ENCODE data around the gene MAL. TPM values are rescaled to one million over a fixed set of nuclear protein-coding genes. Genes with fewer than 3 reads are reported as not detected.

Gene MAL
- total RNA-seq, 1 experiment from 2014 or later: not detected

DNA sequence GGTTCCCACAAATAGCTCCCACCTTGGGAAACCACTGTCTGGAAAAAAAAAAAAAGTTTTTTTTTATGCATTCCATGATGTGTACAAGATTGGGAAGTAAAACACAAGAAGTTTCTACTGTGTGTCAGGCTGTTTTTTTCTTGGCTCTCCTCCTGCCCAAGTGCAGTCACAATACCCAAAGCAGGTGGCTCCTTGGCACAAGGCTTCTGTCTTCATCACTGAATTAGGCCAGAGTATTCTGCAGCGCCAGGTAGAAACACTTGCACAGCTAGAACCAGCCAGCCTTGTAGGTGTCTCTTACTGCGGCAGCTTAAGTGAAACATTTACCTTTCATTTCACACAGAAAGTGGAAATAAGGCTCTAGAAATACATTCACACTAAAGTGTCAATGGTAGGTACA lies 23.8 kb upstream of the MAL start:
- intact Hi-C loops (cut with micrococcal nuclease): no loop called here
- peaks cover 23% of the 10 kb centered on the region for H3K27me3 Mint-ChIP-seq (ENCODE audit: insufficient read depth, unreplicated experiment)
- H3K4me3 Mint-ChIP-seq (ENCODE audit: unreplicated experiment): no peak overlapping the region
- H3K4me1 Mint-ChIP-seq (ENCODE audit: insufficient read depth, unreplicated experiment): peaks cover 4% of the 10 kb centered on the region
- ChIA-PET POLR2A (no interaction called here), CTCF (interaction anchor here (1.2 to 1.3 kb wide), 2 partner anchors 15 to 21 kb away, joined by 4 to 7 read pairs; no protein-coding TSS in a partner anchor)
- H3K27ac Mint-ChIP-seq (ENCODE audit: low read depth, unreplicated experiment): no peak overlapping the region
- TF ChIP-seq, protein P1, sequence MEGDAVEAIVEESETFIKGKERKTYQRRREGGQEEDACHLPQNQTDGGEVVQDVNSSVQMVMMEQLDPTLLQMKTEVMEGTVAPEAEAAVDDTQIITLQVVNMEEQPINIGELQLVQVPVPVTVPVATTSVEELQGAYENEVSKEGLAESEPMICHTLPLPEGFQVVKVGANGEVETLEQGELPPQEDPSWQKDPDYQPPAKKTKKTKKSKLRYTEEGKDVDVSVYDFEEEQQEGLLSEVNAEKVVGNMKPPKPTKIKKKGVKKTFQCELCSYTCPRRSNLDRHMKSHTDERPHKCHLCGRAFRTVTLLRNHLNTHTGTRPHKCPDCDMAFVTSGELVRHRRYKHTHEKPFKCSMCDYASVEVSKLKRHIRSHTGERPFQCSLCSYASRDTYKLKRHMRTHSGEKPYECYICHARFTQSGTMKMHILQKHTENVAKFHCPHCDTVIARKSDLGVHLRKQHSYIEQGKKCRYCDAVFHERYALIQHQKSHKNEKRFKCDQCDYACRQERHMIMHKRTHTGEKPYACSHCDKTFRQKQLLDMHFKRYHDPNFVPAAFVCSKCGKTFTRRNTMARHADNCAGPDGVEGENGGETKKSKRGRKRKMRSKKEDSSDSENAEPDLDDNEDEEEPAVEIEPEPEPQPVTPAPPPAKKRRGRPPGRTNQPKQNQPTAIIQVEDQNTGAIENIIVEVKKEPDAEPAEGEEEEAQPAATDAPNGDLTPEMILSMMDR (IDR thresholded peaks at IDR 0.05; ENCODE audit: unreplicated experiment): no peak
- peaks cover 6% of the 10 kb centered on the region for H3K36me3 Mint-ChIP-seq (ENCODE audit: insufficient read depth, unreplicated experiment)
- BruUV-seq (replicated peaks): no TSS peak
- H3K9me3 Mint-ChIP-seq (ENCODE audit: unreplicated experiment): no peaks in the 10 kb centered on the region
- no peak for DNase-seq (ENCODE audit: unreplicated experiment)

DNA sequence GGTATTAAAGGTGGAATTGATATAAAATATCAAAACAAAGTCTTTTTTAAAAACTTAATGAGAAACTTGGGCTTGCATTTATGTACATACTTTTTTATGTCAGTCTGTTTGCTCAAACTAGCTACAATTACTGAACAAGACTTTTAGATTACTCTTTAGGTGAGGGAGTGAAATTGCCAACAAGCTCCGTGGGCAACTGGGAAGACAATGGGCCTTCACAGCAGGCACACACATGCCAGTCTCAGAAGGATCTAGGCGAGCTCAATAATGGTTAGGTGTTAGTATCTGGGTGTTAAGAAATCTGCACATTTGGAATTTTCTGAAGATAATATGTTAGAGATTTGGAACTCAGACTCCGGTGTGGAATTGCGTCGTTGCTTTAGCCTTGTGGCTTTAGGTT lies 23.0 kb upstream of the MAL start:
- Mint-ChIP-seq H3K27me3 (ENCODE audit: insufficient read depth, unreplicated experiment) (peaks cover 20% of the 10 kb centered on the region), H3K4me1 (ENCODE audit: insufficient read depth, unreplicated experiment) (peaks cover 4% of the 10 kb centered on the region), H3K27ac (ENCODE audit: low read depth, unreplicated experiment) (no peak overlapping the region), H3K36me3 (ENCODE audit: insufficient read depth, unreplicated experiment) (peaks cover 6% of the 10 kb centered on the region), H3K9me3 (ENCODE audit: unreplicated experiment) (no peaks in the 10 kb centered on the region), H3K4me3 (ENCODE audit: unreplicated experiment) (no peak overlapping the region)
- POLR2A ChIA-PET: interaction anchor here (0.6 kb wide), 1 partner anchor 16 kb away, joined by 3 read pairs; no protein-coding TSS in a partner anchor
- BruUV-seq (replicated peaks): no TSS peak
- CTCF ChIA-PET: interaction anchor here (1.1 to 1.8 kb wide), 2 partner anchors 16 to 21 kb away, joined by 4 to 9 read pairs; no protein-coding TSS in a partner anchor
- DNase-seq (ENCODE audit: unreplicated experiment): no peak
- intact Hi-C loops (cut with micrococcal nuclease): no loop called here
- TF ChIP-seq, protein P1 (IDR thresholded peaks at IDR 0.05; ENCODE audit: unreplicated experiment): no peak

DNA sequence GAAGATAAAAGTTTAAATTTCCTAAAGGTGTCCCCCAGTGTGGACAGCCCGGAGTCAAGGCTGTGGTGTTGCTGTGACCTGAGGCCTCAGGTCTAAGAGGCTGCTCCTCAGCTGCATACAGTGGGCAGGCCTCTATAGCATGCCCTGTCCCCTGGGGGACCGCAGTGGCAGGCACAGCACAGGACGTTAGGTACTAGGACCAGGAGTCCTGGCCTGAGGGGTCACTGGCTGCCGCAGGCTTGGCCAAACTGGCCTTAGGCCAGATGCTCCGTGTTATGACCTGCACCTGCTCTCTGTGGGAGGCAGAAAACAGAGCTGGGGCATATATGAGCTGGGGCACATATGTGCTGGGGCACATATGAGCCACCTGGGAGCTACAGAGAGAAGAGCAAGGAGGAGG lies 21.2 kb upstream of the MAL start:
- CTCF ChIA-PET: interaction anchor here (1.0 kb wide), 1 partner anchor 11 kb away, joined by 3 read pairs; no protein-coding TSS in a partner anchor
- no peaks in the 10 kb centered on the region for H3K9me3 Mint-ChIP-seq (ENCODE audit: unreplicated experiment)
- intact Hi-C loops (cut with micrococcal nuclease): no loop called here
- no peak overlapping the region for H3K4me3 Mint-ChIP-seq (ENCODE audit: unreplicated experiment)
- no TSS peak for BruUV-seq (replicated peaks)
- DNase-seq (ENCODE audit: unreplicated experiment): no peak
- peaks cover 4% of the 10 kb centered on the region for H3K4me1 Mint-ChIP-seq (ENCODE audit: insufficient read depth, unreplicated experiment)
- TF ChIP-seq, protein P1 (IDR thresholded peaks at IDR 0.05; ENCODE audit: unreplicated experiment): no peak
- H3K27ac Mint-ChIP-seq (ENCODE audit: low read depth, unreplicated experiment): no peak overlapping the region
- no peaks in the 10 kb centered on the region for H3K36me3 Mint-ChIP-seq (ENCODE audit: insufficient read depth, unreplicated experiment)
- H3K27me3 Mint-ChIP-seq (ENCODE audit: insufficient read depth, unreplicated experiment): peaks cover 23% of the 10 kb centered on the region
- POLR2A ChIA-PET: no interaction called here

DNA sequence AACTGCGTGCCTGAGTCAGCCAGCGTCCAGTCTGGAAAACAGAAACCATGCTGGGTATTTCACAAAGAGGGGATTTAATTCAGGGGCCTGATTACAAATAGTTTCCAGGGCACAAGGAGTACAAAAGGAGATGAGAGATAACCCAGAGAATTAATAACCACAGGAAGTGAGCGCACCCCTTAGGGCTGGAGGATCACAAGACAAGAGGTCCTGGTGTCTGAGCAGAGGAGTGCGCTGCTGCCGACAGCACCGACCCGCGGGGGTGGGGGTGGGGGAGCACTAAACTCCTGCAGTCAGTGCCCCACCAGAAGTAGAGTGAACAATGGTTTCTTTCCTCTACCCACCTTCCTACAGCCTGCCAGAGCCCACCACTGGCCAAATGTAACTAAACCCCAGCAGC lies 20.8 kb upstream of the MAL start:
- no peak for DNase-seq (ENCODE audit: unreplicated experiment)
- Mint-ChIP-seq H3K9me3 (ENCODE audit: unreplicated experiment) (no peaks in the 10 kb centered on the region), H3K4me3 (ENCODE audit: unreplicated experiment) (no peak overlapping the region), H3K36me3 (ENCODE audit: insufficient read depth, unreplicated experiment) (no peaks in the 10 kb centered on the region), H3K27ac (ENCODE audit: low read depth, unreplicated experiment) (no peak overlapping the region), H3K4me1 (ENCODE audit: insufficient read depth, unreplicated experiment) (peaks cover 4% of the 10 kb centered on the region), H3K27me3 (ENCODE audit: insufficient read depth, unreplicated experiment) (peaks cover 23% of the 10 kb centered on the region)
- BruUV-seq (replicated peaks): no TSS peak
- intact Hi-C loops (cut with micrococcal nuclease): no loop called here
- CTCF ChIA-PET: interaction anchor here (1.0 kb wide), 1 partner anchor 10 kb away, joined by 3 read pairs; no protein-coding TSS in a partner anchor
- POLR2A ChIA-PET: no interaction called here
- TF ChIP-seq, protein P1 (IDR thresholded peaks at IDR 0.05; ENCODE audit: unreplicated experiment): no peak

Data from MCF 10A (cell line).